Measurements from ENCODE around the gene BMI1.
A peak's percentile ranks its signal among the peaks of the same experiment; 100 is the strongest.

The BMI1 gene

GRCh38 chr10:22332116-22332692 is 11.3 kb downstream of the BMI1 start:
- TF ChIP-seq POLR2AphosphoS5 (IDR thresholded peaks at IDR 0.05; ENCODE audit: low read depth, low read length) (no peak), POLR2A (IDR thresholded peaks at IDR 0.05; ENCODE audit: low read depth, low read length) (no peak), TAF1 (IDR thresholded peaks at IDR 0.05; ENCODE audit: borderline replicate concordance, low read depth, low read length) (no peak)
- DNase-seq (ENCODE audit: insufficient read length) = no peak
- peak; percentile 57 for FAIRE-seq

DNA sequence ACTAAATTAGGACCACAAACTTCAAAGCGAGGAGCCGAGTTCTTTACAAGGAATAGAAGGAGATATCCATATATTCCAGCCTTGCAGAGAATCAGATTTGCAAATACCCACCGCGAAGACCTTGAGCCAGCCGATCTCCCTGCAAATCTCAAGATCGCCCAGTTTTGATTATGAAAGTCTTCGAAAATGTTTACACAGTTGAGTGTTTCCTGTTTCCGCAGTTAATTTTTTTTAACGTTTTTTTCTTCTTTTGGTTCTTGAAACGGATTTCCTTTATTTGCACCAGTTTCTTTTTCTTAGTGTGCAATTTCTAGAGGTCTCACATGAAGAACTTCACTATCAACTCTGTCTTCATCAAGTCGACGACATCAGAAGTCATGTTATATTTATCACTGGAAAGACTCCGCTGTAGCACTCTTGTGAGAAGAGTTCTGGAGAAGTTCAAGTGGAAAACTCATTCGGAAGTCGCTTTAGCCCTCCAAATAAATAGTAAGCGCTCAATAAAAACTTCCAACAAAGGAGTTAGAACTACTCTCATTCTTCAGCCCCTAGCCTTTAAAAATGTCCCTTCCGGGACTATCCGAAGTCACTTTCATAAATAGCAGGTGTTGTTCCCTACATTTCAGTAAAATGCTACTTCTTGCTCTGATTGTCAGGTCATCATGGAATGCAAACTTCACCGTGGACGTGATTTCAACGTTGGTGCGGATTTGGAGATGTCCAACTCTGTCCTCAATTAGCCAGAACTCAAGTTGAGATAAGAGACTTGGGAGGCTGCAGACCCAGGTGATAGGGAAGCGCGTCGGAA is 12.5 kb downstream of the BMI1 start:
- FAIRE-seq (no peak), DNase-seq (ENCODE audit: insufficient read length) (no peak)
- TF ChIP-seq POLR2A (IDR thresholded peaks at IDR 0.05; ENCODE audit: low read depth, low read length) (no peak), POLR2AphosphoS5 (IDR thresholded peaks at IDR 0.05; ENCODE audit: low read depth, low read length) (no peak), TAF1 (IDR thresholded peaks at IDR 0.05; ENCODE audit: borderline replicate concordance, low read depth, low read length) (no peak)

DNA sequence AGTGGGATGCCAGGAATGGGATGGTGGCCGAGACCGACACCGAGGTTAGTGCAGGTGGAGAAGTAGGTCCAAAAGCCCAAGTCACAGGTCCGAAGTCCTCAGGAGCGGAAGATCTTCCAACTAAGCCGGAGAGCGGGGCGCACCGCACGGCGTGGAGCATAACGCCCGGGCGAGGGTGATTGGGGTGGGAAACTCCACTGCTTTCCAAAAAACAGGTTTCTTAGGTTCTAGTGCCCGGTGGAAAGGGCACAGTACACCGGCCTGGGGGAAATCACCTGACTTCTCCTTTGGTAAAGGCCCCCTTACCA is 13.0 kb downstream of the BMI1 start:
- FAIRE-seq = no peak
- DNase-seq (ENCODE audit: insufficient read length) = no peak
- TF ChIP-seq TAF1 (IDR thresholded peaks at IDR 0.05; ENCODE audit: borderline replicate concordance, low read depth, low read length) (no peak), POLR2A (IDR thresholded peaks at IDR 0.05; ENCODE audit: low read depth, low read length) (no peak), POLR2AphosphoS5 (IDR thresholded peaks at IDR 0.05; ENCODE audit: low read depth, low read length) (no peak)

DNA sequence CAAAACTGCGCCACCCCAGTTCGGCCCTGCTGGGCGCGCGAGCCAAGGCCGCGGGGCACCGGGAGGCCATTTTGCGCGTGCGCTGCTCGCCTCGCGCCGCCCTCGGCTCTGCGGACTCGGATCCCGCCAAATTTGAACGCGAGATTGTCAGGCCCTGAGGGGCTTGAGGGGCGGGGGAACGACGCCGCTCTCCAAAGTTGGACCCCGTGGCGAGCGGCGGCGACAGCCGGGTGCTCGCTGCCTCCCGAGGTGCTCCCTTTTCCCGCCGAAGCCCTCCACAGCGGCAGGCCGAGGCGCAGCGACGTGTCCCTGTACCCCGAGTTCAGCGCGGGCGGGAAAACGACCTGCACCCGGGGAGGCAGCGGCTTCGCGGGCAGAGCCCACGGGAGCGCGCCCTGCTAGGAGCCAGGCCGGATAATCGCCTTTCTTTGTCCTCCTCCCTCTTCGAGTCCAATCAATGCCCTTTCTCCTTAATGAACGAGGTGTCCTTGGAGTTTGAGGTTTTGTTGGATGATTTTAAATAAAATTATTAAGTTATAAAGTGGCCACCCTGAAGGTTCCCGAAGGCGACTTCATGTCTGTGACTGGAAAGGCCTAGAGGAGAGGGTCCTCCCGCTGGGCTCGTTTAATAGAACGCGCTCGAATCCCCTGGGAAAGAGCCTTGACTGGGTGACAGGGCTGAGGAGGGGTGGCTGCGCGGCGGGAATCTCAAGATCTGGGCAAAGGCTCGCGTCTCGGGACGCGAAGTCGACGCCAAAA is 13.7 kb downstream of the BMI1 start:
- TF ChIP-seq POLR2A (IDR thresholded peaks at IDR 0.05; ENCODE audit: low read depth, low read length) (no peak), POLR2AphosphoS5 (IDR thresholded peaks at IDR 0.05; ENCODE audit: low read depth, low read length) (no peak), TAF1 (IDR thresholded peaks at IDR 0.05; ENCODE audit: borderline replicate concordance, low read depth, low read length) (no peak)
- no peak for FAIRE-seq
- no peak for DNase-seq (ENCODE audit: insufficient read length)

- peak; percentile 24; the same call in 1 of the 2 replicates for TF ChIP-seq POLR2A (IDR thresholded peaks at IDR 0.05; ENCODE audit: low read depth, low read length)
- no peak for TF ChIP-seq TAF1 (IDR thresholded peaks at IDR 0.05; ENCODE audit: borderline replicate concordance, low read depth, low read length)
- FAIRE-seq = peak; percentile 77
- peak; percentile 51 for DNase-seq (ENCODE audit: insufficient read length)
Observed at GRCh38 chr10:22335173-22335933, 14.5 kb downstream of the BMI1 start.

DNA sequence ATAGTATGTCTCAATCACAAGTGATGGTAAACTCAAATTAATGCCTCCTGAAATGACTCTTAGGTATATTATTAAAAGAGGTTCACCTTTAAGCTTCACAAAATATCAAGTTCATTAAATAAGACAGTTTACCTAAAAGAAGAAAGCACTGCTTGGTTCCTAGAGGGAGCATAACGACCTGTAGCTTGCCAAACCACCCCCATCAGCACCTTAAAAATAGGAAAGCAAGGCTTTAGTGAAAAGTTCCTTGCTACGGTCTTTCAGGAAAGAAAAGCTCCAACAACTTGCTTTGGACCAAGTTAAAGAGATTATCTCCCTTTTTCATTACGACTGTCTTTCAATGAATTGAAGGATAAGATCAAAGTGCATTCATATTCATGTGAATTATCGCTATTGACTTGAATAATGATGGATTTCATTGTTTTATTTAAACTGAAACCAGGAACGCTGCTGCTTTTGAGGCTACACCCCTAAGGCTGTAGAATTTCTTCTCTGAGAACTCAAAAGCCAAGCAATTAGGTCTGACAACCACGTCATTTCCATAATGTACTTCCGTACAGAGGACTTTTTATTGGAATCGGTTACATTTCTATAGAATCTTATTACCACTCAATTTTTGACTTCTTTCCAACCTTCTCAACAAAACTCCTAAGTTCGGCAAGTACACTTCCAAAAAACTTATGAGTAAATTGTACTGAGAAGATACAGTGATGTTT is 17.4 kb downstream of the BMI1 start:
- DNase-seq (ENCODE audit: insufficient read length) = no peak
- TF ChIP-seq POLR2AphosphoS5 (IDR thresholded peaks at IDR 0.05; ENCODE audit: low read depth, low read length) = no peak
- TF ChIP-seq TAF1 (IDR thresholded peaks at IDR 0.05; ENCODE audit: borderline replicate concordance, low read depth, low read length) = no peak
- no peak for FAIRE-seq

- no peak for FAIRE-seq
- no peak for DNase-seq (ENCODE audit: insufficient read length)
- TF ChIP-seq POLR2A (IDR thresholded peaks at IDR 0.05; ENCODE audit: low read depth, low read length) = no peak
- TF ChIP-seq TAF1 (IDR thresholded peaks at IDR 0.05; ENCODE audit: borderline replicate concordance, low read depth, low read length) = no peak
- no peak for TF ChIP-seq POLR2AphosphoS5 (IDR thresholded peaks at IDR 0.05; ENCODE audit: low read depth, low read length)
Observed at GRCh38 chr10:22338931-22339330, 18.0 kb downstream of the BMI1 start.

DNA sequence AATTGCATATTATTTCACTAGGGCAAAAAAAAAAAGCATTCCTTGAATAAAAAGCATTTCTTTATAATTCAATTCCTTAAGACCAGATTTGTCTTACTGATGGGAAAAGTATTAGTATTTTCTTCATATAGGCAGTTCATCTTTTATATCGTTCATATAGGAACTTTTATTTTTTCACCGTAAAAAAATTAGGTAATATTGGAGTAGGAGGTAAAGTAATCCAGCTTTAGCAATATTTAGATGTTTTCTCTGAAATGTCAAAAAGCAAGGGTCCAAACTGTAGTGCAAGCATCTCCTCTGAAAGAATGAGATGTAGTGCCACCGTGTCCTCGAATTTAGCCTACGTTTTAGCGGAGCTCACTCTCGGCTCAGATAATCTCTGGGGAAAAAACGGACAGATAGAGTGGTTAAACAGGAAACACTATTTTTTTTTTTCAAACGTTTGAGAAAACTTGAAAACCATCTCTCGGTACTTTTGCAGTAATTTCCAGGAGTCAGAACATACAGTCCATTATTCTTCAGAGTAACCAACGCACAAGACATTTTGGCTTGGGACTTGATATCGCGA is 18.9 kb downstream of the BMI1 start:
- DNase-seq (ENCODE audit: insufficient read length) (no peak), FAIRE-seq (peak; percentile 84)
- TF ChIP-seq POLR2AphosphoS5 (IDR thresholded peaks at IDR 0.05; ENCODE audit: low read depth, low read length) (no peak), TAF1 (IDR thresholded peaks at IDR 0.05; ENCODE audit: borderline replicate concordance, low read depth, low read length) (no peak), POLR2A (IDR thresholded peaks at IDR 0.05; ENCODE audit: low read depth, low read length) (no peak)

GRCh38 chr10:22340329-22341189 is 19.7 kb downstream of the BMI1 start:
- TF ChIP-seq POLR2A (IDR thresholded peaks at IDR 0.05; ENCODE audit: low read depth, low read length) (no peak; the same call in 1 of the 2 replicates), POLR2AphosphoS5 (IDR thresholded peaks at IDR 0.05; ENCODE audit: low read depth, low read length) (peak; percentile 50; the same call in 1 of the 2 replicates), TAF1 (IDR thresholded peaks at IDR 0.05; ENCODE audit: borderline replicate concordance, low read depth, low read length) (0 out of 2 replicates have a peak, but pooled peaks have one; percentile 24)
- DNase-seq (ENCODE audit: insufficient read length) (no peak), FAIRE-seq (peak; percentile 69)

Data from GM12892 (cell line).